NT2/D1 (cell line): ENCODE results near the gene PHF23.
"Not testable (repeated sequence)": the region's sequence is repeated elsewhere in the genome, so short reads cannot be mapped to it uniquely, and the experiment has no call there.

Experiments
- DNase-seq: peaks from one replicate; pipeline ENCODE4 v3.0.0-alpha.2; 2011; ENCODE audit warnings: low read depth, low spot score
- H3K27me3 ChIP-seq: 2 replicates; pipeline ENCODE4 v1.6.0; 2011; ENCODE audit warnings: mild to moderate bottlenecking; ENCODE audit not compliant: insufficient read length, insufficient read depth
- H3K36me3 ChIP-seq: 2 replicates; pipeline ENCODE4 v1.6.1; 2011; ENCODE audit warnings: mild to moderate bottlenecking, low read length, mixed read lengths; ENCODE audit not compliant: insufficient read depth, insufficient read length
- H3K4me1 ChIP-seq: 2 replicates; pipeline ENCODE4 v1.5.1; 2011; ENCODE audit not compliant: insufficient read depth, insufficient read length
- H3K4me3 ChIP-seq: 2 replicates; pipeline ENCODE4 v1.5.1; 2011; ENCODE audit warnings: low read depth; ENCODE audit not compliant: insufficient read length
- H3K9ac ChIP-seq: 2 replicates; pipeline ENCODE4 v1.6.0; 2011; ENCODE audit warnings: low read depth; ENCODE audit not compliant: insufficient read length
- H3K9me3 ChIP-seq: 2 replicates; pipeline ENCODE4 v1.5.1; 2011; ENCODE audit warnings: mild to moderate bottlenecking, low read length; ENCODE audit not compliant: insufficient read depth
- SUZ12 ChIP-seq: IDR thresholded peaks from 2 replicates; pipeline ENCODE4 v1.6.1; 2011; ENCODE audit not compliant: insufficient read length, insufficient read depth; ENCODE audit errors: extremely low read depth
- YY1 ChIP-seq: IDR thresholded peaks from 2 replicates; pipeline ENCODE4 v1.6.1; 2011; ENCODE audit not compliant: insufficient read length, insufficient read depth
- ZNF274 ChIP-seq: IDR thresholded peaks from 2 replicates; pipeline ENCODE4 v1.6.1; 2011; ENCODE audit warnings: mild to moderate bottlenecking, low read depth, low read length

Gene PHF23

GRCh38 chr17:7249830-7250229 is 10.6 kb upstream of the PHF23 start:
- peak overlapping the region; percentile 72 for H3K4me3 ChIP-seq
- H3K9ac ChIP-seq: peak overlapping the region; percentile 84
- no peak for DNase-seq
- H3K9me3 ChIP-seq: no peaks in the 10 kb centered on the region
- H3K27me3 ChIP-seq: no peaks in the 10 kb centered on the region
- TF ChIP-seq YY1: no peak
- no peak for TF ChIP-seq SUZ12
- TF ChIP-seq ZNF274: no peak
- peaks cover 4% of the 10 kb centered on the region for H3K4me1 ChIP-seq
- H3K36me3 ChIP-seq: peaks cover 36% of the 10 kb centered on the region

DNA sequence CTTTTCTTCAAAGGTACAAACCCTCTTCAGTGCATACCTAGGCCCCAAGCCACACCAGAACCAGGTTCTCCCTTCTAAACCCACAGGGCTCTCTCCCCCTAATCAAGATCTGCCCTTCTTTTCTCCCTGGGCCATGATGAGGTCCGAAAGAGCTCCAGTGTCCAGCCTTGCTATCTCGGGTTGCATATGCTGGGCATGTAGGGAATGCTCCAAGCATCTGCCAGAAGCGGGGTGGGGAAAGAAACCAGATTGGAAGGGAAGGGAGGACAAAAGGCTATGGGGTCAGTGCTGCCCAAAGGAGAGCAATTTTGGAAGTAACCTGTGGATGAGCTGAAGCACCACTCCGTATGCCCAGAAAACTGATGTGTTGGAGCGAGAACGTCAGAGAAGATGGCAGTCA is 10.0 kb upstream of the PHF23 start:
- TF ChIP-seq ZNF274 (no peak), YY1 (no peak), SUZ12 (no peak)
- H3K9ac ChIP-seq: no peak overlapping the region
- peaks cover 35% of the 10 kb centered on the region for H3K36me3 ChIP-seq
- no peak overlapping the region for H3K4me3 ChIP-seq
- no peak for DNase-seq
- no peaks in the 10 kb centered on the region for H3K9me3 ChIP-seq
- H3K4me1 ChIP-seq: peaks cover 4% of the 10 kb centered on the region
- no peaks in the 10 kb centered on the region for H3K27me3 ChIP-seq

GRCh38 chr17:7248796-7249195 is 9.5 kb upstream of the PHF23 start:
- H3K4me3 ChIP-seq: no peak overlapping the region

GRCh38 chr17:7246779-7247178 is 7.5 kb upstream of the PHF23 start:
- TF ChIP-seq YY1: no peak
- no peak for TF ChIP-seq SUZ12
- no peak for TF ChIP-seq ZNF274
- DNase-seq: no peak
- peaks cover 32% of the 10 kb centered on the region for H3K36me3 ChIP-seq
- no peaks in the 10 kb centered on the region for H3K27me3 ChIP-seq
- H3K9ac ChIP-seq: no peak overlapping the region
- no peaks in the 10 kb centered on the region for H3K9me3 ChIP-seq
- peaks cover 4% of the 10 kb centered on the region for H3K4me1 ChIP-seq
- no peak overlapping the region for H3K4me3 ChIP-seq

More at GRCh38 chr17:7248796-7249195, 9.5 kb upstream of the PHF23 start:
- H3K27me3 ChIP-seq: no peaks in the 10 kb centered on the region
- H3K9ac ChIP-seq: no peak overlapping the region
- DNase-seq: no peak
- peaks cover 36% of the 10 kb centered on the region for H3K36me3 ChIP-seq
- TF ChIP-seq YY1 (no peak), SUZ12 (no peak), ZNF274 (no peak)
- no peaks in the 10 kb centered on the region for H3K9me3 ChIP-seq
- peaks cover 4% of the 10 kb centered on the region for H3K4me1 ChIP-seq

- not testable (repeated sequence) for H3K27me3 ChIP-seq, DNase-seq, H3K9ac ChIP-seq, H3K4me1 ChIP-seq, H3K9me3 ChIP-seq, H3K4me3 ChIP-seq
- peaks cover 39% of the 10 kb centered on the region for H3K36me3 ChIP-seq
Measured at GRCh38 chr17:7243838-7244237, 4.6 kb upstream of the PHF23 start.

- peaks cover 39% of the 10 kb centered on the region for H3K36me3 ChIP-seq
- DNase-seq: no peak
- H3K27me3 ChIP-seq: no peaks in the 10 kb centered on the region
- H3K9ac ChIP-seq: peak overlapping the region; percentile 68
- peak overlapping the region; percentile 92 for H3K4me3 ChIP-seq
- peaks cover 2% of the 10 kb centered on the region for H3K4me1 ChIP-seq
- no peaks in the 10 kb centered on the region for H3K9me3 ChIP-seq
- TF ChIP-seq YY1 (no peak), ZNF274 (no peak), SUZ12 (no peak)
Measured at GRCh38 chr17:7243453-7243729, 4.1 kb upstream of the PHF23 start.

DNA sequence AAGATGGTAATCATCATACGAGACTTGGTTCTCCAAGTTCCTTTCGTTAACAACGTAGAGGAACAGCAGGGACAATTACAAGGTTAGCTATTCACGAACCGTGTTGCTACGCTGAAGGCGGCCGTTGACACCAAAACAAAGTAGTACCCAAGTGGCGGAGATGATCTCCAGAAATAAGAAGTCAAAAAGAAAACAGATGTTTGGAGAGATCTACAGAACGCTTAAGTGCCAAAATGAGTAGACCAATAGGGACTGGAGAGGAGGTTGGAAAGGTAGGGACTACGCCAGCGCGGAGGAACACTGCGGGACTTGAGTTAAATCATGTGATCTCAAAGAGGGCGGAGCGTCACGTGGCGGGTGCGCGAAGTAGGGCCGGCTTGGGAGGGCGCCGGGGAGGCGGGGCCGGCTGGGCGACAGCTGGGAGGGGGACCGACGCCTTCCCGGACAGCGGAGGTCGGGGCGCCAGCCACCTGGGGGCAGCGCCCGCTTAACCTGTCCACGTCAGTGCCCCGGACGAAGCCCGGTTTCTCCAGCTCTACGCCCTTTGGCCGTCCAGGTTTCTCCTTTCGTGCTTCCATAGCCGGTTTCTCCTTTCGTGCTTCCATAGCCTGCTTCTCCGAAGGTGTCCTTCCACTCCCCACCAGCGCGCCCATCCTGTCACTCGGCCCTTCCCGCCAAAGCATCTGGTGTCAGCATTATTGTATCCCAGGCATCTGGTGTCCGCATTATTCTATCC is 3.6 kb upstream of the PHF23 start:
- Histone ChIP-seq H3K9ac (peak overlapping the region; percentile 93), H3K36me3 (peaks cover 39% of the 10 kb centered on the region), H3K9me3 (no peaks in the 10 kb centered on the region), H3K27me3 (no peaks in the 10 kb centered on the region), H3K4me3 (peak overlapping the region; percentile 92), H3K4me1 (peaks cover 2% of the 10 kb centered on the region)
- DNase-seq: peak; percentile 87
- TF ChIP-seq YY1: no peak
